ENCODE results near the gene RNF11. TPM values are rescaled to one million over a fixed set of nuclear protein-coding genes. Genes with fewer than 3 reads are reported as not detected.
"Not testable (repeated sequence)": the region's sequence is repeated elsewhere in the genome, so short reads cannot be mapped to it uniquely, and the experiment has no call there.

Gene RNF11
- polyA plus RNA-seq, 1 donor (not counting 4 experiments of a cell fraction or from before 2014, with no cell fraction given) = 113 TPM

DNA sequence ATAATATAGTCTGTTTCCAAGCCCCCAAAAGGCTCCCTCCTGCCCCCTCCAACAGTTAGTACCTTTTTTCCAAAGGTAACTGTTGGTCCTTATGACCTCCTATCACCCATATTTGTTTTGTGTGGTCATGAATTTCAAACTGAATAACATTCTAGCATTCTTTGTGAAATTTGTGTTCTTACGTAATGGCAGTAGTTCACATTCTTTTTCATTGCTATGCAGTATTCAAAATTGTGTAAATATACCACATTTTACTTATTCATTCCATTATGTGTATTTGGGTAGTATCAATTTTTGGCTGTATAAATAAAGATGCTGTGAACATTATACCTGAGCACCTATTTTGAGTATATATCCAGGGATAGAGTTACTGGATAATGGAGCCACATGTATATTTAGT, 13.4 kb downstream of the RNF11 start:
- no peak for DNase-seq (ENCODE audit: low read depth, low spot score)
- H3K4me1 ChIP-seq (ENCODE audit: control insufficient read depth, extremely low read depth, insufficient read depth, low read length) = no peaks in the 10 kb centered on the region
- peaks cover 9% of the 10 kb centered on the region for H4K20me1 ChIP-seq (ENCODE audit: control insufficient read depth, extremely low read depth, insufficient read depth, low read length)
- no peak overlapping the region for H3K9ac ChIP-seq (ENCODE audit: control insufficient read depth, extremely low read depth, insufficient read depth, low read length)
- no peak overlapping the region for H3K27ac ChIP-seq (ENCODE audit: control insufficient read depth, insufficient read depth, low read length)
- H2AFZ ChIP-seq (ENCODE audit: control insufficient read depth, low read length) = no peak overlapping the region
- no peak overlapping the region for H3K4me3 ChIP-seq (ENCODE audit: control insufficient read depth in 2 of 3, extremely low read depth in 1 of 3, insufficient read depth in 2 of 3, low read depth in 1 of 3, low read length in 3 of 3)
- H3K9me1 ChIP-seq (ENCODE audit: control insufficient read depth, extremely low read depth, insufficient read depth, low read length) = no peaks in the 10 kb centered on the region
- no peaks in the 10 kb centered on the region for H3K9me3 ChIP-seq (ENCODE audit: control insufficient read depth, low read depth, low read length)
- no peak overlapping the region for H3K4me2 ChIP-seq (ENCODE audit: control insufficient read depth, extremely low read depth, insufficient read depth, low read depth, low read length)
- dilution Hi-C loops (cut with MboI; ENCODE audit: extremely low pct_ligation_motif_present, low sequenced_read_pairs) = no loop called here
- FAIRE-seq = no peak
- TF ChIP-seq EZH2 (IDR thresholded peaks at IDR 0.05; ENCODE audit: low read length) = no peak
- TF ChIP-seq, protein P1, sequence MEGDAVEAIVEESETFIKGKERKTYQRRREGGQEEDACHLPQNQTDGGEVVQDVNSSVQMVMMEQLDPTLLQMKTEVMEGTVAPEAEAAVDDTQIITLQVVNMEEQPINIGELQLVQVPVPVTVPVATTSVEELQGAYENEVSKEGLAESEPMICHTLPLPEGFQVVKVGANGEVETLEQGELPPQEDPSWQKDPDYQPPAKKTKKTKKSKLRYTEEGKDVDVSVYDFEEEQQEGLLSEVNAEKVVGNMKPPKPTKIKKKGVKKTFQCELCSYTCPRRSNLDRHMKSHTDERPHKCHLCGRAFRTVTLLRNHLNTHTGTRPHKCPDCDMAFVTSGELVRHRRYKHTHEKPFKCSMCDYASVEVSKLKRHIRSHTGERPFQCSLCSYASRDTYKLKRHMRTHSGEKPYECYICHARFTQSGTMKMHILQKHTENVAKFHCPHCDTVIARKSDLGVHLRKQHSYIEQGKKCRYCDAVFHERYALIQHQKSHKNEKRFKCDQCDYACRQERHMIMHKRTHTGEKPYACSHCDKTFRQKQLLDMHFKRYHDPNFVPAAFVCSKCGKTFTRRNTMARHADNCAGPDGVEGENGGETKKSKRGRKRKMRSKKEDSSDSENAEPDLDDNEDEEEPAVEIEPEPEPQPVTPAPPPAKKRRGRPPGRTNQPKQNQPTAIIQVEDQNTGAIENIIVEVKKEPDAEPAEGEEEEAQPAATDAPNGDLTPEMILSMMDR (optimal IDR thresholded peaks at IDR 0.05 in 1 of 3, IDR thresholded peaks at IDR 0.05 in 1 of 3, conservative IDR thresholded peaks at IDR 0.05 in 1 of 3; ENCODE audit: extremely low read depth in 1 of 3, insufficient read depth in 2 of 3, low read length in 3 of 3) = no peak
- H3K79me2 ChIP-seq (ENCODE audit: control insufficient read depth, insufficient read depth, low read length) = peaks cover 96% of the 10 kb centered on the region
- no peaks in the 10 kb centered on the region for H3K27me3 ChIP-seq (ENCODE audit: control insufficient read depth, extremely low read depth, insufficient read depth, low read length)
- peaks cover 0 to 4% of the 10 kb centered on the region in 2 experiments for H3K36me3 ChIP-seq (ENCODE audit: control insufficient read depth in 2 of 2, extremely low read depth in 1 of 2, insufficient read depth in 2 of 2, low read length in 2 of 2)

DNA sequence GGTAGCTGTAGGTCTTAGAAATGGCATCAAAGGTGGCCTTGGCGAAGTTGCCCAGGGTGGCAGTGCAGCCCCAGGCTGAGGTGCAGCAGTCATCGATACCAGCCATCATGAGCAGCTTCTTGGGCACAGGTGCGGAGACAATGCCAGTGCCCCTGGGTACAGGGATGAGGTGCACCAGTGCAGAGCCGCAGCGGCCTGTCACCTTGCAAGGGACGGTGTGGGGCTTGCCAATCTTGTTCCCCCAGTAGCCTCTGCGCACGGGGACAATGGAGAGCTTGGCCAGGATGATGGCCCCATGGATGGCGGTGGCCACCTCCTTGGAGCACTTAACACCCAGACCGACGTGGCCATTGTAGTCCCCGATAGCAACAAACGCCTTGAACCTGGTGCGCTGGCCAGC, 14.7 kb downstream of the RNF11 start:
- H2AFZ ChIP-seq (ENCODE audit: control insufficient read depth, low read length); H3K9me3 ChIP-seq (ENCODE audit: control insufficient read depth, low read depth, low read length); H3K4me1 ChIP-seq (ENCODE audit: control insufficient read depth, extremely low read depth, insufficient read depth, low read length); H3K36me3 ChIP-seq (ENCODE audit: control insufficient read depth in 2 of 2, extremely low read depth in 1 of 2, insufficient read depth in 2 of 2, low read length in 2 of 2); dilution Hi-C loops (cut with MboI; ENCODE audit: extremely low pct_ligation_motif_present, low sequenced_read_pairs); H4K20me1 ChIP-seq (ENCODE audit: control insufficient read depth, extremely low read depth, insufficient read depth, low read length); H3K27me3 ChIP-seq (ENCODE audit: control insufficient read depth, extremely low read depth, insufficient read depth, low read length); FAIRE-seq; H3K4me3 ChIP-seq (ENCODE audit: control insufficient read depth in 2 of 3, extremely low read depth in 1 of 3, insufficient read depth in 2 of 3, low read depth in 1 of 3, low read length in 3 of 3); H3K27ac ChIP-seq (ENCODE audit: control insufficient read depth, insufficient read depth, low read length); H3K4me2 ChIP-seq (ENCODE audit: control insufficient read depth, extremely low read depth, insufficient read depth, low read depth, low read length); H3K9ac ChIP-seq (ENCODE audit: control insufficient read depth, extremely low read depth, insufficient read depth, low read length); H3K9me1 ChIP-seq (ENCODE audit: control insufficient read depth, extremely low read depth, insufficient read depth, low read length); DNase-seq (ENCODE audit: low read depth, low spot score): not testable (repeated sequence)
- peaks cover 94% of the 10 kb centered on the region for H3K79me2 ChIP-seq (ENCODE audit: control insufficient read depth, insufficient read depth, low read length)

DNA sequence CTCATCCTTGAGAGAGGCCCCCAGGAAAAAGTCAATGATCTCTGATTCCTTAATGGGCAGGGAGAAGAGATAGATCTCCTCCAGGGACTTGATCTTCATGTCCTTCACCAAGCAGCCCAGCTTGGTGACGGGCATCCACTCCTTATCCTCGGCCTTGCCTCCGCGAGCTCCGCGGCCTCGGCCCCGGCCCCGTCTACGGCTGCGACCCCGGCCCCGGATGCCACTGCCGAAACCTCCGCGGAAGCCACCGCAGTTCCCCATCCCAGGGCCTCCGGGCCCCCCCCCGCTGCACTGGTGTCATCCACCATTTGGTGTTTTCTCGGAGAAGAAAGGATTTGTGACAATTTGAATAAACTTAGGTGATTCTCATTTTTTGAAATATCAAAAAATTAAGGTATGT, 15.1 kb downstream of the RNF11 start:
- dilution Hi-C loops (cut with MboI; ENCODE audit: extremely low pct_ligation_motif_present, low sequenced_read_pairs) = not testable (repeated sequence)

More for the DNA sequence above, 15.1 kb downstream of the RNF11 start:
- not testable (repeated sequence) for H4K20me1 ChIP-seq (ENCODE audit: control insufficient read depth, extremely low read depth, insufficient read depth, low read length); H3K4me3 ChIP-seq (ENCODE audit: control insufficient read depth in 2 of 3, extremely low read depth in 1 of 3, insufficient read depth in 2 of 3, low read depth in 1 of 3, low read length in 3 of 3); H3K9ac ChIP-seq (ENCODE audit: control insufficient read depth, extremely low read depth, insufficient read depth, low read length); H3K27me3 ChIP-seq (ENCODE audit: control insufficient read depth, extremely low read depth, insufficient read depth, low read length); H3K9me3 ChIP-seq (ENCODE audit: control insufficient read depth, low read depth, low read length); H3K9me1 ChIP-seq (ENCODE audit: control insufficient read depth, extremely low read depth, insufficient read depth, low read length); H3K4me2 ChIP-seq (ENCODE audit: control insufficient read depth, extremely low read depth, insufficient read depth, low read depth, low read length); H3K4me1 ChIP-seq (ENCODE audit: control insufficient read depth, extremely low read depth, insufficient read depth, low read length); DNase-seq (ENCODE audit: low read depth, low spot score); H2AFZ ChIP-seq (ENCODE audit: control insufficient read depth, low read length); H3K27ac ChIP-seq (ENCODE audit: control insufficient read depth, insufficient read depth, low read length); FAIRE-seq; H3K36me3 ChIP-seq (ENCODE audit: control insufficient read depth in 2 of 2, extremely low read depth in 1 of 2, insufficient read depth in 2 of 2, low read length in 2 of 2)
- H3K79me2 ChIP-seq (ENCODE audit: control insufficient read depth, insufficient read depth, low read length) = peaks cover 94% of the 10 kb centered on the region
